Measurements from ENCODE around the gene ESF1. TPM values are rescaled to one million over a fixed set of nuclear protein-coding genes. Genes with fewer than 3 reads are reported as not detected.
"Not testable (repeated sequence)": the region's sequence is repeated elsewhere in the genome, so short reads cannot be mapped to it uniquely, and the experiment has no call there.

Gene ESF1
- total and polyA plus RNA-seq, 9 donors = 9.3 to 17.5 (median 14.4) TPM

DNA sequence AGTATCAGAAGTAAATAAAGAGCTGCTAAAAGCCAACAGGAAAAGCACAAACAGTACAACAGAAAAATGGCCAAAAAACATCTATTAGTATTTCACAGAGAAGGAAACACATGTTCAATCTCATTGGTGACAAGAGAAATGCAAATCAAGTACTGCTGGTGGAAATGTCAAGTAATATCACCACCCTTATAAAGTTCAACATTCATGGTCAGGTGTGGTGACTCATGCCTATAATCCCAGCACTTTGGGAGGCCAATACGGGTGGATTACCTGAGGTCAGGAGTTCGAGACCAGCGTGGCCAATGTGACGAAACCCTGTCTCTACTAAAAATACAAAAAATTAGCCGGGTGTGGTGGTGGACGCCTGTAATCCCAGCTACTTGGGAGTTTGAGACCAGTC is 42.8 kb downstream of the ESF1 start:
- Histone ChIP-seq H3K27ac (no peak overlapping the region), H3K4me1 (ENCODE audit: insufficient read depth) (peaks cover 5% of the 10 kb centered on the region), H3K36me3 (no peaks in the 10 kb centered on the region), H3K9me3 (no peaks in the 10 kb centered on the region), H3K27me3 (no peaks in the 10 kb centered on the region), H3K4me3 (no peak overlapping the region)
- intact Hi-C loops (cut with DNase I) = no loop called here
- no peak for DNase-seq
- WGBS, 3 donors = 87 to 100% (median 96%) methylated on average over 6 of the region's 6 CpGs
- TF ChIP-seq, protein P1, sequence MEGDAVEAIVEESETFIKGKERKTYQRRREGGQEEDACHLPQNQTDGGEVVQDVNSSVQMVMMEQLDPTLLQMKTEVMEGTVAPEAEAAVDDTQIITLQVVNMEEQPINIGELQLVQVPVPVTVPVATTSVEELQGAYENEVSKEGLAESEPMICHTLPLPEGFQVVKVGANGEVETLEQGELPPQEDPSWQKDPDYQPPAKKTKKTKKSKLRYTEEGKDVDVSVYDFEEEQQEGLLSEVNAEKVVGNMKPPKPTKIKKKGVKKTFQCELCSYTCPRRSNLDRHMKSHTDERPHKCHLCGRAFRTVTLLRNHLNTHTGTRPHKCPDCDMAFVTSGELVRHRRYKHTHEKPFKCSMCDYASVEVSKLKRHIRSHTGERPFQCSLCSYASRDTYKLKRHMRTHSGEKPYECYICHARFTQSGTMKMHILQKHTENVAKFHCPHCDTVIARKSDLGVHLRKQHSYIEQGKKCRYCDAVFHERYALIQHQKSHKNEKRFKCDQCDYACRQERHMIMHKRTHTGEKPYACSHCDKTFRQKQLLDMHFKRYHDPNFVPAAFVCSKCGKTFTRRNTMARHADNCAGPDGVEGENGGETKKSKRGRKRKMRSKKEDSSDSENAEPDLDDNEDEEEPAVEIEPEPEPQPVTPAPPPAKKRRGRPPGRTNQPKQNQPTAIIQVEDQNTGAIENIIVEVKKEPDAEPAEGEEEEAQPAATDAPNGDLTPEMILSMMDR (IDR thresholded peaks at IDR 0.05) = no peak
- TF ChIP-seq EP300 (IDR thresholded peaks at IDR 0.05) (no peak), POLR2A (IDR thresholded peaks at IDR 0.05) (no peak)

DNA sequence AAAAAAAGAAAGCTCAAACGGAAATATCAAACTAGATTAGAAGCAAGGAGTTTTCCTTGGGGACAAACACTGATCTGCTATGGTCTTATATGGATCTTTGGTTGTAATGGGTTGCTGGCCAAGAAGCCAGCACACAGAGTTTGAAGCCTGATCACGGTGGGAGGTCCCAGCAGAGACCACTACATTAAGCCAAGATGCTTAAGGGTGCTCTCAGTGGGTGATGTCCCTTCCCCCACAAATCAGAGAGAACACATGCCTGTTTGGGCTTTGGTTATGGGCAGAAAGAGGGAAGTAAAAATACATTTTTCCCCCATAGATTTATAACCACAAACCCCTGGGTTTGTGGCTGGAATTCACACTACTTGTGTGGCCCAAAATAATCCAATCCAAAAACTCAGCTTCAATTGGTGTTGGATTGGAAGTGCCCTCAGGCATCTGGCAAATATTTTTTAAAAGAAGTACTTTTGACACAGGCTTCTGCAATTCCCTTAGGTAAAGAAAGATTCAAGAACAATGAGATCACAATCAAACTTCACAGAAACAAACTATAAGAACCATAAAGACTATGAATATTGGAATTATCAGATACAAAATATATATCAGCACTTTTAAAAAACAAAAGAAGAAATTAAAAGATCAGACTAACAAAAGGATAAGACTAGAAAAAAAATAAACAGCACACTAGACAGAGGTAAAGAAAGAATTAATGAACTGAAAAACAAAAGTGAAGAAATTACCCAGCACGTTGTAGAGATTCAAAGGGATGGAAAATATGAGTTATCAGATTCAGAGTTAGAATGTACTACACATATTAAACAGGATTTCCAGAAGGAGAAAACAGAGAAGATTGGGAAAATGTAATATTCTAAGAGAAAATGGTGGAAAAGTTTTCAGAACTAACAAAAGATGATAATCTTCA is 44.7 kb downstream of the ESF1 start:
- TF ChIP-seq EP300 (IDR thresholded peaks at IDR 0.05) = no peak
- TF ChIP-seq, protein P1 (IDR thresholded peaks at IDR 0.05) = no peak
- no peak for TF ChIP-seq POLR2A (IDR thresholded peaks at IDR 0.05)
- DNase-seq = no peak
- Histone ChIP-seq H3K4me1 (ENCODE audit: insufficient read depth) (peaks cover 5% of the 10 kb centered on the region), H3K36me3 (no peaks in the 10 kb centered on the region), H3K4me3 (no peak overlapping the region), H3K27me3 (no peaks in the 10 kb centered on the region), H3K27ac (no peak overlapping the region), H3K9me3 (no peaks in the 10 kb centered on the region)
- intact Hi-C loops (cut with DNase I) = no loop called here
- 48 to 54% (median 54%) methylated on average over 3 of the region's 3 CpGs for WGBS, 3 donors

DNA sequence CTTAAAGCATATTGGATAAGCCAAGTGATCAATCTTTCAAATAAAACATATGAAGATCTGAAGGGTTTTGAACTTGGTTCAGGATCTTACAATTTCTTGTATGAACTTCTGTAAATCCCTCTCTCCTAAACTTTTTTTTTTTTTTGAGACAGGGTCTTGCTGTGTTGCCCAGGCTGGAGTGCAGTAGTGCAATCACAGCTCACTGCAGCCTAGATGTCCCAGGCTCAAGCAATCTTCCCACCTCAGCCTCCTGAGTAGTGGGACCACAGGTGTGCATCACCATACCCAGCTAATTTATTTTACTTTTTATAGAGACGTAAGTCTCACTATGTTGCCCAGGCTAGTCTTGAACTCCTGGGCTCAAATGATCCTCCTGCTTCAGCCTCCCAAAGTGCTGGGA is 46.5 kb downstream of the ESF1 start:
- H3K9me3 ChIP-seq; H3K27me3 ChIP-seq; H3K4me3 ChIP-seq; H3K36me3 ChIP-seq; DNase-seq; intact Hi-C loops (cut with DNase I); H3K4me1 ChIP-seq (ENCODE audit: insufficient read depth); H3K27ac ChIP-seq: not testable (repeated sequence)
- 96 to 100% (median 100%) methylated on average over 1 of the region's 1 CpG for WGBS, 3 donors

DNA sequence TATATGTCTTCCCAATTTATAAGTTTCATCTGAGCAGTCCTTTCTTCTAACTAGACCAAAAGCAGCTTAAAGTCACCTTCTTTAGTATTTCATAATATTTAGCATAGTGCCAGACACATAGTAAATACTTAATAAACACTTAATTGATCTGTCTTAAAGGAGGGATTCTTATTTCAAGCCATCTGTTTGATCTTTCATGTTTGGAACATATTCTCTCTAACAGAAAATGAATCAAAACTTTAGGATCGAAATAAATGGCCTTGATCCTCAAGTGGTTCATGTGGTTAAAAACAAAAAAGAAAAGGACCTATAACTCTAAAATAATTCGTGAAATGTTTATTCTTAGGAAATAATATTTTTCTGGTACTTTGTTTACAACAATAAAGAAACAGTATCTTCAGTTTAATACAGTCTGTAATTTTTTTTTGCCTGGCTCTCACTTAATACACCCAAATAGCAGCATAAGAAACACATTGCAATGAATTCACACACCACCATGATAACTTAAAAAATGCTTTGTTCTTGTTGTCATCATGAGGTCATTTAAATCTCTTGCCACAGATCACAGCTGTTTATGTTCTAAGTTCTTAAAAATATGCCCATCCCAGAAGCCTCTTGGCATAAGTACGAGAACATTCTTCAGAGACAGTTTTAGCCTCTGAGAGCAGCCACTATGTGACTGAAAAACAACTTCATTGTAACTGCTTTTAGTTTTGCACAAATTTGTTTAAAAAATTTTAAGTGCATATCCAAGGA is 48.1 kb downstream of the ESF1 start:
- peaks cover 5% of the 10 kb centered on the region for H3K4me1 ChIP-seq (ENCODE audit: insufficient read depth)
- 4 to 16% (median 7%) methylated on average over 3 of the region's 3 CpGs for WGBS, 3 donors
- intact Hi-C loops (cut with DNase I) = no loop called here
- H3K4me3 ChIP-seq = no peak overlapping the region
- DNase-seq = no peak
- H3K27me3 ChIP-seq = no peaks in the 10 kb centered on the region
- peak overlapping the region in 1 of 2 donors; percentile 39 for H3K27ac ChIP-seq
- no peaks in the 10 kb centered on the region for H3K9me3 ChIP-seq
- no peaks in the 10 kb centered on the region for H3K36me3 ChIP-seq
- TF ChIP-seq POLR2A (IDR thresholded peaks at IDR 0.05) = no peak

GRCh38 chr20:13735826-13736225 is 48.9 kb downstream of the ESF1 start:
- no peak for TF ChIP-seq POLR2A (IDR thresholded peaks at IDR 0.05)
- WGBS, 3 donors = 76 to 86% (median 85%) methylated on average over 1 of the region's 1 CpG
- H3K27me3 ChIP-seq = no peaks in the 10 kb centered on the region
- no peak for DNase-seq
- peaks cover 5% of the 10 kb centered on the region for H3K4me1 ChIP-seq (ENCODE audit: insufficient read depth)
- H3K4me3 ChIP-seq = no peak overlapping the region
- H3K27ac ChIP-seq = no peak overlapping the region
- no peaks in the 10 kb centered on the region for H3K9me3 ChIP-seq
- H3K36me3 ChIP-seq = no peaks in the 10 kb centered on the region
- intact Hi-C loops (cut with DNase I) = no loop called here
